ENCODE data around the gene SLC22A23.

- TF ChIP-seq CTCF (IDR thresholded peaks at IDR 0.05) (no peak), POLR2A (IDR thresholded peaks at IDR 0.05) (no peak)
Measured at GRCh38 chr6:3226481-3227362, 230.1 kb downstream of the SLC22A23 start.
